NCI-H748 (cell line): ENCODE data around the gene FBH1.
"Not testable (repeated sequence)": the region's sequence is repeated elsewhere in the genome, so short reads cannot be mapped to it uniquely, and the experiment has no call there.

Experiments used
- DNase-seq: peaks from one replicate; lab custom pipeline; 2025; ENCODE audit not compliant: unreplicated experiment; lab: John Stamatoyannopoulos, UW

Gene FBH1

GRCh38 chr10:5889624-5890451 lies at the start of gene FBH1, which contains the start of gene ANKRD16:
Gene FBH1 (plus strand): TSS chr10:5890243. CDS start chr10:5890346, 103 bp downstream.
Gene ANKRD16 (minus strand): TSS chr10:5889893. CDS start chr10:5889354, 539 bp downstream.
- peak; percentile 96 for DNase-seq

GRCh38 chr10:5840314-5841307 lies 49.4 kb upstream of the FBH1 start:
- no peak for DNase-seq

DNA sequence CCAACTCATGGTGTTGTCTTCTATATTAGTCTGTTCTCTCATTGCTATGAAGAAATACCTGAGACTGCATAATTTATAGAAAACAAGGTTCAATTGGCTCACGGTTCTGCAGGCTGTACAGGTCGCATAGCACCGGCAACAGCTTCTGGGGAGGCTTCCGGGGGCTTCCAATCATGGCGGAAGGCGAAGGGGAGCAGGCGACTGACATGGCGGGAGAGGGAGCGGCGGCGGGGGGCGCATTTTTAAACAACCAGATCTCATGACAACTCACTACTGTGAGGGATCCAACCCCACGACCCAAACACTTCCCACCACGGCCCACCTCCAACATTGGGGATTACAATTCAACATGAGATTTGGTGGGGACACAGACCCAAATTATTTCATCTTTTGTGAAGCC lies 48.1 kb upstream of the FBH1 start:
- DNase-seq, result no peak

- no peak for DNase-seq
These were observed 46.2 kb upstream of the FBH1 start for GRCh38 chr10:5843686-5844344.

GRCh38 chr10:5844345-5845055 lies 45.5 kb upstream of the FBH1 start:
- no peak for DNase-seq

GRCh38 chr10:5846667-5847066 lies 43.4 kb upstream of the FBH1 start:
- DNase-seq, result not testable (repeated sequence)

- DNase-seq, result no peak
These were observed 35.9 kb upstream of the FBH1 start for GRCh38 chr10:5854131-5854475.

GRCh38 chr10:5855979-5856700 lies 33.9 kb upstream of the FBH1 start:
- no peak for DNase-seq

DNA sequence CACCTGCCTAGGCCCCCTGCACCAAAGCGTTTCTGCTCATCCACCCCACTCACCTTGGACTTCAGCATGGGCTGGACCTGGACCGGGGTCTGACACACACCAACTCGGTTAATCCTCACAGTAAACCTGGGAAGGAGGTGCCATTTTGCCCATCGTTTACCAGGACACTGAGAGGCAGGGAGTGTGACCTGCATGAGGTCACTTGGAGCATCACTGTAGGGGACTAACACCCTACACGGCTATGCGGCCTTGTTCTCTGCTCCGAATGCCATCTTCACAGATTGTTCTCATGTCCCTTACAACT lies 33.4 kb upstream of the FBH1 start:
- no peak for DNase-seq

DNA sequence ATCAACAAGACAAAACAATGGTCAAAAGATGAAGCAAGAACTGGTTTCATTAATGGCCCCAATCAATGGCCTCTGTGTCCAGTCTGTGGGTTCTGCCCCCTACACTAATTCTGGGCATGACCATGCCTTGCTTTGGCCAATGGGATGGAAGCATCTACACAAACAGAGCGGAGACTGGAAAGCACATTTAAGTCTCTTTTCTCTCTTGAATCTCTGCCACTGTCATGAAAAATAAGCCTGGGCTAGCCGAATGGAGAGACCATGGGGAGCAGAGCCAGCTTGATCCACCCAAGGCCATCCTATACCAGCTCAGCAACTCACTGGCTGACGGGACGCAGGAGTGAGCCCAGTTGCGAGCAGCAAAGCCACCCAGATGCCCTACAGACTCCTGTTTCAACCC lies 31.2 kb upstream of the FBH1 start:
- DNase-seq, result no peak

DNA sequence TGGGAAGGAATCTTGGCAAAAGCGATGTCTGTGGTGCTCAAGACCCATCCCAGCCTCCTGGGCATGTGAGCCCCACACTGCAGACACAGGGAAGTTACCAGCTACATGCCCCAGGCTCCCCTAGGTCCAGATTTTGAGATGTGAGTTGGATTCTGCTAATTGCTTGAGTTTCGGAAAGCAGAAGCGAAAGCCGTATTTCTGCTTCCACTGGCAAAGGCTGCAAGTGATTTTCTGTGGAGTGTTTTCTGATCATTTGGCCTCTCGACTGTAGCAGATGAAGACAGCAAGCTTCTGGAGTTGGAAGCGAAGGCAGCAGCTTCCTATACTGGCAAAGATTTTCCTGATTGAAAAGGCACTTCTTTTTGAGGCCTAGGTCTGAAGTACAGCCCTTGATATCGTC lies 30.0 kb upstream of the FBH1 start:
- DNase-seq, result no peak

- DNase-seq, result no peak
These were observed 27.6 kb upstream of the FBH1 start for GRCh38 chr10:5862360-5862961.

- not testable (repeated sequence) for DNase-seq
These were observed 26.9 kb upstream of the FBH1 start for GRCh38 chr10:5862981-5863685.

GRCh38 chr10:5866451-5867081 lies 23.5 kb upstream of the FBH1 start:
- not testable (repeated sequence) for DNase-seq

DNA sequence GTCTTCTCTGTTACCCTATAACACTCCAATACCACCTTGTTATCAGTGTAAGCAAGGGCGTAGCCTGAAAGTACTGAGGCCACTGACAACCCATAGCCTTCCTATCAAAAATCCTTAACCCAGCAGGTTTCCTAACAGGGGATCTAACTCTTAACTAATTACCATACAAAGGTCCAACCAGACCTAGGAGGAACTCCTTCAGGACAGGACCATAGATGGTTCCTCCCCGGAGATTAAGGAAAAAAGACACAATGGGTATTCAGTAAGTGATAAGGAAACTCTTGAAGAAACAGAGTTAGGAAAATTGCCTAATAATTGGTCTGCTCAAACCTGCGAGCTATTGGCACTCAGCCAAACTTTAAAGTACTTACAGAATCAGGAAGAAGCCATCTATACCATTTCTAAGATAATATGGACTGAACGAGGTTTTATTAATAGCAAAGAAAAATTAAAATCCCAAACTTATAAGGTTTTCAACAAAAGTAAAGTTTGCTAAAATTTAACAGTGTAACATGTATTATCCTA lies 22.9 kb upstream of the FBH1 start:
- DNase-seq, result peak; percentile 61

DNA sequence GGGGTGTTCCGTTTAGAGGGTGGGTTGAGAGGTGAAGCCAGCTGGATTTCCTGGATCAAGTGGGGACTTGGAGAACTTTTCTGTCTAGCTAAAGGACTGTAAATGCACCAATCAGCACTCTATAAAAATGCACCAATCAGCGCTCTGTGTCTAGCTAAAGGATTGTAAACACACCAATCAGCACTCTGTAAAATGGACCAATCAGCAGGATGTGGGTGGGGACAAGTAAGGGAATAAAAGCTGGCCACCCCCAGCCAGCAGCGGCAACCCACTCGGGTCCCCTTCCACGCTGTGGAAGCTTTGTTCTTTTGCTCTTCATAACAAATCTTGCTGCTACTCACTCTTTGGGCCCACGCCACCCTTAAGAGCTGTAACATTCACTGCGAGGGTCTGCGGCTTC lies 21.7 kb upstream of the FBH1 start:
- DNase-seq, result not testable (repeated sequence)

DNA sequence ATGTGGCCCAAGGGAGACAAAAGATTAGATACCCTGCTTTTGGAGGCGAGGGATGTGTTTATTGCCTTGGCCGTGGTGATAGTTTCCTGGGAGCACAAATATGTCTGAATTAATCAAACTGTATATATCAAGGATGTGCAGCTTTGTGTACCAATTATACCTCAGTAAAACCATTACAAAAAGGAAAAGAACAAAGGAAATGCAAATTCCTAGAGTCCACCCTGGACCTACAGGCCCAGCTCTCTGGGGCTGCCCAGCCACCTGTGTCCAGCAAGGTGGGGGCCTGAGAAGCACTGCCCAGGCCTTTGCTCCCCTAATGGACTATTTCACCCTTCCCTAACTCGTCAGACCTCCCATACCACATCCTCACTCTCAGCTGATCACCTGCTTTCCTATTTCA lies 20.9 kb upstream of the FBH1 start:
- DNase-seq, result no peak

DNA sequence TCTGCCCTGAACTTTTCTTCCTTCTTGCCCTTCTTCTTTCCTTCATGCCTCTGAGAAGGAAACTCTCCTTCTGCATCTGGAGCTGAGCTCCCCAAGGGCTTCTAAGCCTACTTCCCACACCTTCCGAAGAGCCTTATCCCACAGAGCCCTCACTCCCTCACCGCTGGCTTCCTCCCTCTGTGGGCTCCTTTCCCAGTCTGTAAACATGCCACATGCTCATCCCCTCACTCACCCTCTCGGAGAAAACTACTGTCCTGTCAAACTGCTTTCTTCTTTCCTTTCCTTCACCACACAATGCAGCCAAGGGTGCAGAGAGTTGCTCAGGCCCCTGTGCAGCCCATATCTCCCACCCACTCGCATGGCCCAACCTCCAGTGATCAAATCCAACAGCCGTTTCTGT lies 18.4 kb upstream of the FBH1 start:
- no peak for DNase-seq
